HG03378 (cell line): ENCODE results near the gene GPRC5B.

Experiments used
- ATAC-seq: cut with Tn5 transposase; IDR thresholded peaks from one replicate; pipeline ENCODE4 v1.9.1; 2021; ENCODE audit warnings: mild to moderate bottlenecking, moderate library complexity; ENCODE audit not compliant: unreplicated experiment

Gene GPRC5B

DNA sequence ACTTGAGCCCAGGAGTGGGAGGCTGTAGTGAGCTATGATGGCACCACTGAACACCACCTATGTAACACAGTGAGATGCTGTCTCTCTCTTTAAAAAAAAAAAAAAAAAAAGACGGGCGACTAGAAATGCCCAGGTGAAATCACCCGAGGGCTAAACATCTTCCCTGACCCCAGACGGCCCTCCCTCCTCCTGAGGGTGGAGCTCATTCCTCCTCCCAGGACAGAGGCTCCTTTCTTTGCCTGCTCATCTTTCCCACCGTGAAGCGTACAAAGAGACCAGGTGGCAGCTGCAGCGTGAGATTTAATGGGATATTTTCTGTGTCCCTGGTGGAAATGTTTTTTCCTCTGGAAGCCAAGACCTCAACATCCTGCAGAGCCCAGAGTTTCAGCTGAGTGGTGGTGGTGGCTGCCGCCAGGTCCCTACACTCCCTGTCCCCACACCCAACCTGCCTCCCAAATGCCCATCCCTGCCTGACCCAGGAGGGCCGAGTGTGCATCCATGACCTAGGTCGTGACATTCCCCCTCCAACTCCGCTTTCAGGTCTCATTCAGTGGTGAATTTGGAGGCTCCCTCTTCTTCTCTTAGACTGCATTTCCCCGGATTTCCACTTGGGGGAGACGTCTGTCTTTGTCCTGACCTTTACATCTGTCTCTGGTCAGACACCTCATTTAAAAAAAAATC is 14.4 kb upstream of the GPRC5B start:
- ATAC-seq, result no peak

- no peak for ATAC-seq
Observed at GRCh38 chr16:19898166-19898565, 13.5 kb upstream of the GPRC5B start.

GRCh38 chr16:19896951-19897350 is 12.3 kb upstream of the GPRC5B start:
- ATAC-seq, result no peak

GRCh38 chr16:19894586-19894985 is 9.9 kb upstream of the GPRC5B start:
- no peak for ATAC-seq

- no peak for ATAC-seq
Observed at GRCh38 chr16:19892902-19893301, 8.3 kb upstream of the GPRC5B start.

GRCh38 chr16:19890901-19891300 is 6.3 kb upstream of the GPRC5B start:
- ATAC-seq, result no peak

DNA sequence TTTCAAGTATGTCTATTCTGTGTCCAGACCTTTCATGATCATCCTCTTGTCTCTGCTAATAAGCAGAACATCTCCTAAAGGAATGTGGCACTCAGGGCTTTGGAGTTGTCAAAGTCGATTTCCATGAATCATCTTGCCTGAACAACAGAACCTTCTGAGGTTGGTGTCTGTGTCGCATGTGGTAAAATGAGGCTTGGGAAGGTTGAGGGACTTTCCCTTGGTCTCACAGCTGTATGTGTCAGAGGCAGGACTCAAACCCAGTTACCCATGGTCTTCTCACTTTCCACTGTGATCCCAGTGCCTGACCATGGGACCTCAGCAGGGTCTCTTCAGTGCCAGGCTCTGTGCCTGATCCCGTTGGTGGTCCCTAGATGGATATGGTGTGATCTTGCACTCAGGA is 4.2 kb upstream of the GPRC5B start:
- no peak for ATAC-seq

- no peak for ATAC-seq
Observed at GRCh38 chr16:19886073-19886941, 1.7 kb upstream of the GPRC5B start.

GRCh38 chr16:19885451-19886072 is 914 bp upstream of the GPRC5B start:
- ATAC-seq, result no peak

- ATAC-seq, result no peak
Observed at GRCh38 chr16:19883966-19884485, 622 bp downstream of the GPRC5B start.

- no peak for ATAC-seq
Observed at GRCh38 chr16:19883296-19883965, 1.2 kb downstream of the GPRC5B start.

DNA sequence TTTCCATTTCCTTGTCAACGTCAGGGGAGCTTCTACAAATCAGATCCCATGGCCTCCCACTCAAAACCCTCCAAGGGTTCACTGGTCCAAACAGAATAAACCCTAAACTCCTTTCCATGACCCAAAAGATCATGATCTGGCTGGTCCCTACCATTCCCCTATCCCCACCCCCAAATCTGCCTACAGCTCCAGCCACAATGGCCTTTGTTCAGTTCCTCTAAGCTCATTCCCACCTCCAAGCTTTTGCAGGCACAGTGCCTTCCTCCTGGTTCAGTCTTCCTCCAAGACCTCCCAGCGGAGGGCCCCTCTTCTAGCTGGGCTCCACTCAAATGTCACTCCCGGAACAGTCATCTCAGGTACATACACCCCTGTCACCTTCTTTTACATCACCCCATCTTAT is 2.0 kb downstream of the GPRC5B start:
- no peak for ATAC-seq

GRCh38 chr16:19882186-19882585 is 2.5 kb downstream of the GPRC5B start:
- no peak for ATAC-seq

GRCh38 chr16:19881783-19882182 is 2.9 kb downstream of the GPRC5B start:
- no peak for ATAC-seq

- no peak for ATAC-seq
Observed at GRCh38 chr16:19881028-19881427, 3.6 kb downstream of the GPRC5B start.

DNA sequence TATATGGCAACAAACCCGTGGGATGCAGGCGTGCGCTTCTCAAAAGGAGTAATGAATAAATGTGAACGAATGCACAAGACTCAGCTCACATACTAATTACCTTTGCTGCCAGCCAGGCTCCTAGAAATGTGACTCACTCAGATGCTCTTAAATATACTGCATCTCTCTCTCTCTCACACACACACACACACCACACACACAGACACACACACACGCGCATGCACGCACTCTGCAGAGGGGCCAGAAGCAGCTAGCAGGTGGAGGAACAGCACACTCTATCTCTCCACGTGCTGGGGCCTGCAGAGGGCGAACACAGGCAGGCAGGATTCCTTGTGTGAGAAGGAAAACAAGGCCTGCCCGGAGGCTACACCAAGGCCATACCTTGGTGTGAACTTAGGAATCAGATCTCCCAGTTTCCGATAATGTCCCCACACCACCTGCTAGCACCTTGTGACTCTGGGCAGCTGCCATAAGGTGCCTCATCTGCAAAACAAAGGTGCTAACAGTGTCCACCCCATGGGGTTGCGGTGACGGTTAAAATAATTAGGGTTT is 5.3 kb downstream of the GPRC5B start:
- ATAC-seq, result no peak

GRCh38 chr16:19878757-19879156 is 5.9 kb downstream of the GPRC5B start:
- no peak for ATAC-seq

DNA sequence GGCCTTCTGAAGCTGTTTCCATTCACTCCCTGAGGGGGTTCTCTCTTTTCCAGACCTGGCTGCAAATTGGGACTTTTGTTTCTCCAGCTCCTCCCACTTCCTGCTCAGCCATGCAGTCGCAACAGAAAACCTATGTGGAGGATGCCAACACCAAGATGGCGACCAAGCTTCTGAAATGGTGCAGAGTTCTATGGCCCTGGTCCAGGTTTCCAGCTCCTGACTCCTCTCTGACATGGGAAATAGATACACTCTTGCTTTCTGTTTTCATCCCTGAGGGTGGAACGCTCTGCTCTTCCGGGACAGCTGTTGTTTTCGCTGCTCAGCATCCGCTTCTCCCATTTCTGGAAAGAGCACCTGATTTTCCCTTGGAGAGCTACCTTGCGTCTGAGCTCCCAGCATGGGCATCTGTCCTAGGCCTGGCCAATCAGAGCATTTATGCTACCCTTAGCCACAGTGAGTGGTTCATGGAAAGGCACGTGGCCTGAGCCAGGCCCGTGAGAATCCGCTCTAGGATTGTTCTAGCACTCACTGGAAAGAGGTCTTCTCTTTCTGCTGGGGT is 8.1 kb downstream of the GPRC5B start:
- ATAC-seq, result no peak

DNA sequence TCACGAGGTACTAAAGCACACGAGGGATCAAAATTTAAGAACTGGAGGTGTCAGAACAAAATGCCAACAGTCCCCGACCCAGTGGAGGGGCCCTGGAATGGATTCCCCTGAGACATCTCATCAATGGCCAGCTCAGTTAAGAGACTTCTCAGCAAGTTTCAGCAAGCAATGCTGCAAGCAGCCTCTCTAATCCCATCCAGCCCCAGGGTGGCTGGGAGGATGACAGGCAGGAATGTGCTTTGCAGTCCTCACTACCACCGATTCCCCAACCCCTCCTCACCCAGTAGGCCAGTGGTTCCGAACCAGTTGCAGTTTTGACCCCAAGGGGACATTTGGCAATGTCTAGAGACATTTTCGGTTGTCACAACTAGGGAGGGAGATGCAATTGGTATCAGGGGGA is 8.7 kb downstream of the GPRC5B start:
- no peak for ATAC-seq

GRCh38 chr16:19874851-19875546 is 9.6 kb downstream of the GPRC5B start:
- no peak for ATAC-seq
